OCI-LY7 (cell line): Measurements from ENCODE around the gene HSBP1. TPM values are rescaled to one million over a fixed set of nuclear protein-coding genes. Genes with fewer than 3 reads are reported as not detected.

Experiments used
- BruUV-seq: library from RNA; stranded (reverse); fragments of 400-500 nt; replicated peaks from 2 replicates; lab custom pipeline; 2021; lab: Mats Ljungman, UMichigan
- CTCF ChIA-PET: fragments of 300-600 bp; sonication (Branson Sonifier 250); formaldehyde crosslinking; loops from one replicate; lab custom pipeline; 2022; ENCODE audit warnings: antibody characterized with exemption; ENCODE audit not compliant: unreplicated experiment; lab: Charles Lee
- POLR2A ChIA-PET: fragments of 300-600 bp; sonication (Branson Sonifier 250); formaldehyde crosslinking; loops from one replicate; lab custom pipeline; 2022; ENCODE audit warnings: antibody characterized with exemption; lab: Charles Lee
- DNase-seq: peaks from one replicate; pipeline ENCODE4 v3.0.0-alpha.2; 2015; ENCODE audit warnings: low spot score
- H2AFZ ChIP-seq: fragments of 200-600 bp; sonication (generic), shearing (Covaris generic); 2 replicates; pipeline ENCODE4 v1.6.1; 2014; ENCODE audit warnings: mild to moderate bottlenecking, antibody characterized with exemption, low read length, moderate library complexity
- H3K27ac ChIP-seq: fragments of 200-600 bp; sonication (generic); 2 replicates; pipeline ENCODE4 v1.5.1; 2014; ENCODE audit warnings: mixed run types, low read depth, mild to moderate bottlenecking, moderate library complexity, low read length, inconsistent platforms; ENCODE audit not compliant: poor library complexity, severe bottlenecking
- H3K36me3 ChIP-seq: fragments of 200-600 bp; sonication (generic); 2 replicates; pipeline ENCODE4 v1.6.1; 2014; ENCODE audit warnings: mild to moderate bottlenecking, antibody characterized with exemption, low read length, moderate library complexity, mixed read lengths; ENCODE audit not compliant: insufficient read depth
- H3K4me1 ChIP-seq: fragments of 200-600 bp; sonication (generic); 2 replicates; pipeline ENCODE4 v1.5.1; 2014; ENCODE audit warnings: mild to moderate bottlenecking, low read length; ENCODE audit not compliant: insufficient read depth, poor library complexity, severe bottlenecking
- H3K4me2 ChIP-seq: fragments of 200-600 bp; sonication (generic); 2 replicates; pipeline ENCODE4 v1.6.1; 2014; ENCODE audit warnings: mild to moderate bottlenecking, low read length
- H3K4me3 ChIP-seq: fragments of 200-600 bp; sonication (generic); 2 replicates; pipeline ENCODE4 v1.5.1; 2014; ENCODE audit warnings: mild to moderate bottlenecking, low read depth, low read length; ENCODE audit not compliant: poor library complexity, severe bottlenecking
- H3K79me2 ChIP-seq: fragments of 200-600 bp; sonication (generic); 2 replicates; pipeline ENCODE4 v1.6.1; 2016; ENCODE audit warnings: low read depth, mild to moderate bottlenecking, low read length, moderate library complexity, mixed read lengths; ENCODE audit not compliant: insufficient read depth
- H3K9me2 ChIP-seq: fragments of 200-600 bp; sonication (generic); 2 replicates; pipeline ENCODE4 v1.6.1; 2016; ENCODE audit warnings: mild to moderate bottlenecking, low read length, mixed read lengths; ENCODE audit not compliant: insufficient read depth
- H3K9me3 ChIP-seq: fragments of 200-600 bp; sonication (generic); 2 replicates; pipeline ENCODE4 v1.6.1; 2014; ENCODE audit warnings: mild to moderate bottlenecking, mixed run types, low read length, mixed read lengths
- H4K20me1 ChIP-seq: fragments of 200-600 bp; sonication (generic); 2 replicates; pipeline ENCODE4 v1.6.1; 2014; ENCODE audit warnings: mild to moderate bottlenecking, antibody characterized with exemption, low read length, moderate library complexity, mixed read lengths; ENCODE audit not compliant: insufficient read depth
- CTCF ChIP-seq: fragments of 200-600 bp; sonication (generic); conservative IDR thresholded peaks from 2 replicates; pipeline ENCODE4 v1.5.1; 2014; ENCODE audit warnings: mild to moderate bottlenecking, antibody characterized with exemption, low read length, moderate library complexity, mixed read lengths
- EZH2phosphoT487 ChIP-seq: fragments of 200-600 bp; sonication (generic); IDR thresholded peaks from 2 replicates; pipeline ENCODE4 v1.6.1; 2018; ENCODE audit warnings: low read depth, borderline replicate concordance, mild to moderate bottlenecking, mixed run types, antibody characterized with exemption, low read length, moderate library complexity, mixed read lengths
- intact Hi-C: fragments of 100-400 bp; cut with micrococcal nuclease; formaldehyde crosslinking; loops from one replicate; pipeline ENCODE4 v1.10.0; 2022; ENCODE audit not compliant: unreplicated experiment
- total RNA-seq, 2 experiments: library from RNA; depleted of rRNA in 1 of 2; stranded (reverse); fragments of >200 nt in 1 of 2; shearing (Covaris generic) in 1 of 2; gene quantifications; 2 replicates each; pipeline ENCODE4 v1.2.3, GENCODE V29; 2014 to 2022

The HSBP1 gene
- total RNA-seq, 2 experiments from 2014 or later, result 105 to 131 TPM

- peaks cover 22% of the 10 kb centered on the region for H3K4me1 ChIP-seq
- no peaks in the 10 kb centered on the region for H3K9me3 ChIP-seq
- TF ChIP-seq CTCF (no peak), EZH2phosphoT487 (no peak)
- DNase-seq, result no peak
- H3K9me2 ChIP-seq, result no peaks in the 10 kb centered on the region
- no peak overlapping the region for H3K27ac ChIP-seq
- H3K4me2 ChIP-seq, result no peak overlapping the region
- H3K36me3 ChIP-seq, result peaks cover 23% of the 10 kb centered on the region
- intact Hi-C loops, result loop anchor here (5.0 to 10.0 kb wide), 2 partner anchors 91 to 208 kb away; partner anchors contain the start of gene MLYCD
- H4K20me1 ChIP-seq, result peaks cover 7% of the 10 kb centered on the region; the same call in 1 of the 2 replicates
- POLR2A ChIA-PET, result interaction anchor here (0.5 to 1.3 kb wide), 2 partner anchors 37 to 304 kb away, joined by 3 to 4 read pairs; no protein-coding TSS in a partner anchor
- H3K79me2 ChIP-seq, result peaks cover 22% of the 10 kb centered on the region
- no peak overlapping the region for H3K4me3 ChIP-seq
- no TSS peak for BruUV-seq
- H2AFZ ChIP-seq, result peak overlapping the region; percentile 88; the same call in 1 of the 2 replicates
- CTCF ChIA-PET, result no interaction called here
Observed at GRCh38 chr16:83806731-83807130, 1.0 kb upstream of the HSBP1 start.

- ChIA-PET CTCF (no interaction called here), POLR2A (interaction anchor here (0.5 kb wide), 1 partner anchor 305 kb away, joined by 3 read pairs; no protein-coding TSS in a partner anchor)
- H3K9me2 ChIP-seq, result no peaks in the 10 kb centered on the region
- intact Hi-C loops, result loop anchor here (5.0 to 10.0 kb wide), 2 partner anchors 90 to 207 kb away; partner anchors contain the start of gene MLYCD
- peak overlapping the region; percentile 55 for H3K4me2 ChIP-seq
- H4K20me1 ChIP-seq, result peaks cover 7% of the 10 kb centered on the region; the same call in 1 of the 2 replicates
- TF ChIP-seq CTCF, result no peak
- no peak for TF ChIP-seq EZH2phosphoT487
- no peak overlapping the region for H3K27ac ChIP-seq
- H2AFZ ChIP-seq, result peak overlapping the region; percentile 88
- peaks cover 22% of the 10 kb centered on the region for H3K4me1 ChIP-seq
- peak overlapping the region; percentile 95 for H3K4me3 ChIP-seq
- H3K79me2 ChIP-seq, result peaks cover 22% of the 10 kb centered on the region
- peaks cover 28% of the 10 kb centered on the region for H3K36me3 ChIP-seq
- BruUV-seq, result no TSS peak
- H3K9me3 ChIP-seq, result no peaks in the 10 kb centered on the region
- DNase-seq, result no peak
Observed at GRCh38 chr16:83807327-83807709, 460 bp upstream of the HSBP1 start.

- H4K20me1 ChIP-seq, result peaks cover 7% of the 10 kb centered on the region; the same call in 1 of the 2 replicates
- H3K9me2 ChIP-seq, result no peaks in the 10 kb centered on the region
- H2AFZ ChIP-seq, result peak overlapping the region; percentile 88; the same call in 1 of the 2 replicates
- H3K27ac ChIP-seq, result no peak overlapping the region
- CTCF ChIA-PET, result interaction anchor here (0.6 kb wide), 2 partner anchors 459 to 711 kb away, joined by 3 read pairs; no protein-coding TSS in a partner anchor
- peaks cover 41% of the 10 kb centered on the region for H3K36me3 ChIP-seq
- H3K9me3 ChIP-seq, result no peaks in the 10 kb centered on the region
- TF ChIP-seq CTCF (no peak), EZH2phosphoT487 (no peak)
- H3K4me2 ChIP-seq, result peak overlapping the region; percentile 94
- H3K79me2 ChIP-seq, result peaks cover 22% of the 10 kb centered on the region
- no peak for DNase-seq
- intact Hi-C loops, result loop anchor here (5.0 to 10.0 kb wide), 2 partner anchors 89 to 206 kb away; partner anchors contain the start of gene MLYCD
- POLR2A ChIA-PET, result interaction anchor here (0.7 to 1.2 kb wide), 3 partner anchors 11 to 25 kb away, joined by 3 read pairs; no protein-coding TSS in a partner anchor
- H3K4me1 ChIP-seq, result peaks cover 22% of the 10 kb centered on the region
- BruUV-seq, result no TSS peak
- H3K4me3 ChIP-seq, result peak overlapping the region; percentile 95
Observed at GRCh38 chr16:83808573-83809014, 816 bp downstream of the HSBP1 start.
